ENCODE results near the gene CD2AP. TPM values are rescaled to one million over a fixed set of nuclear protein-coding genes. Genes with fewer than 3 reads are reported as not detected.
"Not testable (repeated sequence)": the region's sequence is repeated elsewhere in the genome, so short reads cannot be mapped to it uniquely, and the experiment has no call there.

Gene CD2AP
- total and polyA plus RNA-seq, 9 donors = 6.9 to 40.7 (median 15.5) TPM

DNA sequence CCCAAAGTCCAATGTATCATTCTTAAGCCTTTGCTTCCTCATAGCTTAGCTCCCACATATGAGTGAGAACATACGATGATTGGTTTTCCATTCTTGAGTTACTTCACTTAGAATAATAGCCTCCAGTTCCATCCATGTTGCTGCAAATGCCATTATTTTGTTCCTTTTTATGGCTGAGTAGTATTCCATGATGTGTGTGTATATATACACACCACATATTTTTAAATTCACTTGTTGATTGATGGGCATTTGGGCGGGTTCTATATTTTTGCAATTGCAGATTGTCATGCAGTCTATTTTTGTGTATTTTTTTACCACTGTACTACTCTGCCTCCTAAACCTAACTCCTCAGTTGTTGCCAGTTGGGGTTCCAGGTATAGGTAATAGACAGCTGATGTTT lies 74.7 kb downstream of the CD2AP start:
- no peak overlapping the region for H3K4me3 ChIP-seq
- no peaks in the 10 kb centered on the region for H3K4me1 ChIP-seq (ENCODE audit: insufficient read depth)
- no peaks in the 10 kb centered on the region for H3K36me3 ChIP-seq
- no peak overlapping the region for H3K27ac ChIP-seq
- DNase-seq = no peak
- intact Hi-C loops (cut with DNase I) = no loop called here
- H3K27me3 ChIP-seq = no peaks in the 10 kb centered on the region
- TF ChIP-seq, protein P1, sequence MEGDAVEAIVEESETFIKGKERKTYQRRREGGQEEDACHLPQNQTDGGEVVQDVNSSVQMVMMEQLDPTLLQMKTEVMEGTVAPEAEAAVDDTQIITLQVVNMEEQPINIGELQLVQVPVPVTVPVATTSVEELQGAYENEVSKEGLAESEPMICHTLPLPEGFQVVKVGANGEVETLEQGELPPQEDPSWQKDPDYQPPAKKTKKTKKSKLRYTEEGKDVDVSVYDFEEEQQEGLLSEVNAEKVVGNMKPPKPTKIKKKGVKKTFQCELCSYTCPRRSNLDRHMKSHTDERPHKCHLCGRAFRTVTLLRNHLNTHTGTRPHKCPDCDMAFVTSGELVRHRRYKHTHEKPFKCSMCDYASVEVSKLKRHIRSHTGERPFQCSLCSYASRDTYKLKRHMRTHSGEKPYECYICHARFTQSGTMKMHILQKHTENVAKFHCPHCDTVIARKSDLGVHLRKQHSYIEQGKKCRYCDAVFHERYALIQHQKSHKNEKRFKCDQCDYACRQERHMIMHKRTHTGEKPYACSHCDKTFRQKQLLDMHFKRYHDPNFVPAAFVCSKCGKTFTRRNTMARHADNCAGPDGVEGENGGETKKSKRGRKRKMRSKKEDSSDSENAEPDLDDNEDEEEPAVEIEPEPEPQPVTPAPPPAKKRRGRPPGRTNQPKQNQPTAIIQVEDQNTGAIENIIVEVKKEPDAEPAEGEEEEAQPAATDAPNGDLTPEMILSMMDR (IDR thresholded peaks at IDR 0.05) = no peak
- WGBS, 3 donors = 97 to 98% (median 97%) methylated on average over 2 of the region's 2 CpGs
- H3K9me3 ChIP-seq = no peaks in the 10 kb centered on the region

GRCh38 chr6:47553243-47553642 lies 75.7 kb downstream of the CD2AP start:
- H3K27ac ChIP-seq; H3K4me1 ChIP-seq (ENCODE audit: insufficient read depth); H3K36me3 ChIP-seq; H3K9me3 ChIP-seq; intact Hi-C loops (cut with DNase I); DNase-seq; H3K4me3 ChIP-seq; H3K27me3 ChIP-seq: not testable (repeated sequence)
- WGBS, 3 donors = 95 to 98% (median 98%) methylated on average over 3 of the region's 3 CpGs

DNA sequence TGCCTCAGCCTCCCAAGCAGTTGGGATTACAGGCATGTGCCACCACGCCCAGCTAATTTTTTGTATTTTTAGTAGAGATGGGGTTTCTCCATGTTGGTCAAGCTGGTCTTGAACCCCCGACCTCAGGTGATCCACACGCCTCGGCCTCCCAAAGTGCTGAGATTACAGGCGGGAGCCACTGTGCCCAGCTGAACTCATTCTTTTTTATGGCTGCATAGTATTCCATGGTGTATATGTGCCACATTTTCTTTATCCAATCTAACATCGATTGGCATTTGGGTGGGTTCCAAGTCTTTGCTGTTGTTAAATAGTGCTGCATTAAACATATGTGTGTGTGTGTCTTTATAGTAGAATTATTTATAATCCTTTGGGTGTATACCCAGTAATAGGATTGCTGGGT lies 78.9 kb downstream of the CD2AP start:
- intact Hi-C loops (cut with DNase I); H3K27me3 ChIP-seq; H3K27ac ChIP-seq; H3K36me3 ChIP-seq; H3K9me3 ChIP-seq; H3K4me1 ChIP-seq (ENCODE audit: insufficient read depth); H3K4me3 ChIP-seq; DNase-seq: not testable (repeated sequence)
- 94 to 99% (median 98%) methylated on average over 6 of the region's 6 CpGs for WGBS, 3 donors

DNA sequence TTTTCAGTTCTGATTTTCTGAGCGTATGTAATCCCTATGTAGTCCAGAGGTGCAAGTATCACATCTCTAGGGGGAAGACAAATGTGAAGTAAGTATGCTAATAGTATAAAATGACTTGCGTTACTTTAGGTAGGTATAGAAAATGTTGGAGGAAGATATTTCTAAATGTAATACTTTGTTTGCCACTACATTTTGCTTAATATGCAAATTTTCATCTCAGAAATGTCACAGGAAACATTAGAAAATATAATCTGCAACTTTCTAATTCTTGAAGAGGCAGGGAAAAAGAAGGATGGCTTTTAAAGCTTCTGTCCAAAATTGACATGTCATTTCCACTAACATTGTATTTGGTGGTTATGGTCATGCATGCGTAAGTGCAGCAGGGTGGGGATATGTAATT lies 85.6 kb downstream of the CD2AP start:
- Histone ChIP-seq H3K27me3 (no peaks in the 10 kb centered on the region), H3K4me3 (no peak overlapping the region), H3K9me3 (no peaks in the 10 kb centered on the region), H3K27ac (no peak overlapping the region), H3K36me3 (no peaks in the 10 kb centered on the region), H3K4me1 (ENCODE audit: insufficient read depth) (no peaks in the 10 kb centered on the region)
- DNase-seq = no peak
- WGBS, 3 donors = 95 to 99% (median 97%) methylated on average over 3 of the region's 3 CpGs
- TF ChIP-seq EP300 (IDR thresholded peaks at IDR 0.05) = no peak
- TF ChIP-seq, protein P1 (IDR thresholded peaks at IDR 0.05) = no peak
- TF ChIP-seq POLR2A (IDR thresholded peaks at IDR 0.05) = no peak
- intact Hi-C loops (cut with DNase I) = no loop called here

DNA sequence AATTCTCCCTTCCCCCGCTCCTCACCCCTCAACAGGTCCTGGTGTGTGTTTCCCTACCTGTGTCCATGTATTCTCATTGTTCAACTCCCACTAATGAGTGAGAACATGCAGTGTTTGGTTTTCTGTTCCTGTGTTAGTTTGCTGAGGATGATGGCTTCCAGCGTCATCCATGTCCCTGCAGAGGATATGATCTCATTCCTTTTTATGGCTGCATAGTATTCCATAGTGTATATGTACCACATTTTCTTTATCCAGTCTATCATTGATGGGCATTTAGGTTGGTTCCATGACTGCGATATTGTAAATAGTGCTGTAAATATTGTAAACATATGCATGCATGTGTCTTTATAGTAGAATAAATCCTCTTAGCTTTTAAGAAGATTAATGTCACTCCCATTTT lies 89.0 kb downstream of the CD2AP start:
- intact Hi-C loops (cut with DNase I); H3K4me1 ChIP-seq (ENCODE audit: insufficient read depth); DNase-seq; H3K4me3 ChIP-seq; H3K27ac ChIP-seq; H3K9me3 ChIP-seq; H3K27me3 ChIP-seq; H3K36me3 ChIP-seq: not testable (repeated sequence)
- 98% methylated on average over 3 of the region's 3 CpGs for WGBS, 3 donors

DNA sequence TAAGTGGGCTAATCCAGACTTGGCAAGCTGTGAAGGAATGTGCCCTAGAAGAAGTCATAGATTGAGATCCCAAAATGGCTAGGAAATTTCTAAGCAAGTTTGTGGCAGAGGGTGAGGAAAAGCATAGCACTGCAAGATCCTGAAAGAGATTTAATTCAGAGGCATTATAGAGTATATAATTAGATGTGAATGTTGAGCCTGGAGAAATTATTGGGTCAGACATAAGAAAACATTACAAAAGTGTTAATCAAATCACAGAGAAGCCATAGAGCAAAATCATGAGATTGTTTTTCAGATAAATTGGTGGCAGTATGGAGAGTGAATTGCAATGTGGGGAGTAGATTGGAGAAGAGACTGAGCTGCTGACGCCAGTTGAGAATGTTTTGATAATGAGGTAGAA lies 90.0 kb downstream of the CD2AP start:
- Histone ChIP-seq H3K4me1 (ENCODE audit: insufficient read depth) (no peaks in the 10 kb centered on the region), H3K27ac (no peak overlapping the region), H3K9me3 (no peaks in the 10 kb centered on the region), H3K36me3 (no peaks in the 10 kb centered on the region), H3K27me3 (no peaks in the 10 kb centered on the region), H3K4me3 (no peak overlapping the region)
- 95 to 98% (median 96%) methylated on average over 1 of the region's 1 CpG for WGBS, 3 donors
- TF ChIP-seq, protein P1 (IDR thresholded peaks at IDR 0.05) = no peak
- TF ChIP-seq EP300 (IDR thresholded peaks at IDR 0.05) (no peak), POLR2A (IDR thresholded peaks at IDR 0.05) (no peak)
- intact Hi-C loops (cut with DNase I) = no loop called here
- no peak for DNase-seq
